ENCODE measurements around the gene ARRDC2.
"Not testable (repeated sequence)": the region's sequence is repeated elsewhere in the genome, so short reads cannot be mapped to it uniquely, and the experiment has no call there.

The ARRDC2 gene

GRCh38 chr19:17981611-17982010 lies 26.4 kb upstream of the ARRDC2 start:
- no peaks in the 10 kb centered on the region for H3K36me3 Mint-ChIP-seq
- no peak overlapping the region for H3K27ac Mint-ChIP-seq
- H3K4me1 Mint-ChIP-seq: peaks cover 3% of the 10 kb centered on the region
- no peaks in the 10 kb centered on the region for H3K9me3 Mint-ChIP-seq
- H3K4me3 Mint-ChIP-seq: no peak overlapping the region
- H3K27me3 Mint-ChIP-seq: peaks cover 7% of the 10 kb centered on the region

GRCh38 chr19:17982430-17982829 lies 25.5 kb upstream of the ARRDC2 start:
- peaks cover 7% of the 10 kb centered on the region for H3K27me3 Mint-ChIP-seq
- H3K27ac Mint-ChIP-seq: no peak overlapping the region
- no peak overlapping the region for H3K4me3 Mint-ChIP-seq

GRCh38 chr19:17985037-17985818 lies 22.7 kb upstream of the ARRDC2 start:
- Mint-ChIP-seq H3K4me3 (no peak overlapping the region), H3K4me1 (no peaks in the 10 kb centered on the region), H3K27ac (no peak overlapping the region), H3K9me3 (no peaks in the 10 kb centered on the region), H3K27me3 (peaks cover 6% of the 10 kb centered on the region), H3K36me3 (no peaks in the 10 kb centered on the region)

More at GRCh38 chr19:17982430-17982829, 25.5 kb upstream of the ARRDC2 start:
- H3K9me3 Mint-ChIP-seq: no peaks in the 10 kb centered on the region
- H3K4me1 Mint-ChIP-seq: peaks cover 3% of the 10 kb centered on the region
- no peaks in the 10 kb centered on the region for H3K36me3 Mint-ChIP-seq

GRCh38 chr19:17986569-17986968 lies 21.4 kb upstream of the ARRDC2 start:
- not testable (repeated sequence) for H3K9me3 Mint-ChIP-seq, H3K4me3 Mint-ChIP-seq, H3K36me3 Mint-ChIP-seq, H3K4me1 Mint-ChIP-seq, H3K27ac Mint-ChIP-seq, H3K27me3 Mint-ChIP-seq

GRCh38 chr19:17988161-17988560 lies 19.8 kb upstream of the ARRDC2 start:
- H3K27ac Mint-ChIP-seq: no peak overlapping the region

GRCh38 chr19:17989425-17990094 lies 18.4 kb upstream of the ARRDC2 start:
- Mint-ChIP-seq H3K27me3 (no peaks in the 10 kb centered on the region), H3K4me3 (no peak overlapping the region), H3K27ac (no peak overlapping the region), H3K4me1 (no peaks in the 10 kb centered on the region), H3K36me3 (no peaks in the 10 kb centered on the region), H3K9me3 (no peaks in the 10 kb centered on the region)

More at GRCh38 chr19:17988161-17988560, 19.8 kb upstream of the ARRDC2 start:
- Mint-ChIP-seq H3K4me1 (no peaks in the 10 kb centered on the region), H3K27me3 (no peaks in the 10 kb centered on the region), H3K36me3 (no peaks in the 10 kb centered on the region), H3K4me3 (no peak overlapping the region), H3K9me3 (no peaks in the 10 kb centered on the region)

- Mint-ChIP-seq H3K36me3 (no peaks in the 10 kb centered on the region), H3K27me3 (no peaks in the 10 kb centered on the region), H3K4me3 (no peak overlapping the region), H3K4me1 (no peaks in the 10 kb centered on the region), H3K27ac (no peak overlapping the region), H3K9me3 (no peaks in the 10 kb centered on the region)
These were observed 14.7 kb upstream of the ARRDC2 start for GRCh38 chr19:17993076-17993813.

- H3K27me3 Mint-ChIP-seq: no peaks in the 10 kb centered on the region
- H3K4me1 Mint-ChIP-seq: peaks cover 12% of the 10 kb centered on the region
- H3K27ac Mint-ChIP-seq: peak overlapping the region; percentile 30
- H3K9me3 Mint-ChIP-seq: no peaks in the 10 kb centered on the region
- H3K36me3 Mint-ChIP-seq: no peaks in the 10 kb centered on the region
- no peak overlapping the region for H3K4me3 Mint-ChIP-seq
These were observed 11.1 kb upstream of the ARRDC2 start for GRCh38 chr19:17996826-17997316.

- Mint-ChIP-seq H3K4me1 (peaks cover 23% of the 10 kb centered on the region), H3K4me3 (no peak overlapping the region), H3K36me3 (no peaks in the 10 kb centered on the region), H3K27ac (no peak overlapping the region), H3K27me3 (no peaks in the 10 kb centered on the region), H3K9me3 (no peaks in the 10 kb centered on the region)
These were observed 9.8 kb upstream of the ARRDC2 start for GRCh38 chr19:17997969-17998826.

GRCh38 chr19:17998827-17999150 lies 9.2 kb upstream of the ARRDC2 start:
- Mint-ChIP-seq H3K36me3 (no peaks in the 10 kb centered on the region), H3K27me3 (no peaks in the 10 kb centered on the region), H3K9me3 (no peaks in the 10 kb centered on the region), H3K27ac (no peak overlapping the region), H3K4me3 (peak overlapping the region; percentile 19), H3K4me1 (peaks cover 25% of the 10 kb centered on the region)

GRCh38 chr19:17999684-18000479 lies 8.1 kb upstream of the ARRDC2 start:
- Mint-ChIP-seq H3K27ac (peak overlapping the region; percentile 98), H3K9me3 (no peaks in the 10 kb centered on the region), H3K36me3 (no peaks in the 10 kb centered on the region), H3K4me1 (peaks cover 25% of the 10 kb centered on the region), H3K4me3 (peak overlapping the region; percentile 92), H3K27me3 (no peaks in the 10 kb centered on the region)

GRCh38 chr19:18000480-18000914 lies 7.5 kb upstream of the ARRDC2 start:
- peaks cover 25% of the 10 kb centered on the region for H3K4me1 Mint-ChIP-seq
- H3K4me3 Mint-ChIP-seq: peak overlapping the region; percentile 92
- H3K27me3 Mint-ChIP-seq: no peaks in the 10 kb centered on the region
- H3K9me3 Mint-ChIP-seq: no peaks in the 10 kb centered on the region
- H3K27ac Mint-ChIP-seq: peak overlapping the region; percentile 98
- no peaks in the 10 kb centered on the region for H3K36me3 Mint-ChIP-seq

GRCh38 chr19:18000915-18001776 lies 6.8 kb upstream of the ARRDC2 start:
- no peaks in the 10 kb centered on the region for H3K27me3 Mint-ChIP-seq
- H3K27ac Mint-ChIP-seq: peak overlapping the region; percentile 81
- H3K36me3 Mint-ChIP-seq: no peaks in the 10 kb centered on the region
- peaks cover 25% of the 10 kb centered on the region for H3K4me1 Mint-ChIP-seq
- H3K9me3 Mint-ChIP-seq: no peaks in the 10 kb centered on the region
- peak overlapping the region; percentile 92 for H3K4me3 Mint-ChIP-seq

All from activated naive CD4-positive, alpha-beta T cell treated with anti-CD3 and anti-CD28 coated beads, Interleukin-2, amount 50 U/mL, for 24 hours (primary cell).